Adrenal gland (tissue), 5 donors: ENCODE measurements around the gene TTC23L.

Experiments used
- CTCF ChIP-seq, 6 experiments: fragments of 450-650 bp in 4 of 6; fragments of 200-600 bp in 2 of 6; sonication (generic) in 1 of 6; IDR thresholded peaks; 1 replicate in 5 of 6; 2 replicates in 1 of 6; pipeline versions ENCODE4 v1.5.1 to v1.8.0; 2016 to 2021; ENCODE audit warnings: antibody characterized with exemption in 6 of 6, mild to moderate bottlenecking in 2 of 6, moderate library complexity in 1 of 6
- POLR2A ChIP-seq, 2 donors: fragments of 450-650 bp; IDR thresholded peaks; one replicate each; pipeline ENCODE4 v1.6.1; 2017; ENCODE audit warnings: antibody characterized with exemption in 2 of 2, mild to moderate bottlenecking in 2 of 2, moderate library complexity in 1 of 2
- donor health status: DM: no; HTN: no; CAD: no.

DNA sequence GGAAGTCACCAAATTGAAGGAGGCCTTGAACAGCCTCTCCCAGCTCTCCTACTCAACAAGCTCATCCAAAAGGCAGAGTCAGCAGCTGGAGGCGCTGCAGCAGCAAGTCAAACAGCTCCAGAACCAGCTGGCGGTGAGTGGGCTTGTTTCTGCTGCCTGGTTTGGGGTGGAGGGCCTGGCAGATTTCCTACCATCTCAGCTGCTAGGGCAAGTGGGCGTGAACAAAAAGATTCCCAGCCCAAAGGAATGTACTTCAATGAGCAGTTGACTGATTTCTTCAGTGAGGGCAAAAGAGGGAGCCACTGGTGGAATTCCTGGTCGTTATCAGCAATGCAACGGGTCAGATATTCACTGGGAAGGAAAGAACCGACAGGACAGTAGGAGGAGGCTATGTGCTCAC lies 12.6 kb upstream of the TTC23L start:
- TF ChIP-seq POLR2A (IDR thresholded peaks at IDR 0.05) (no peak), CTCF (IDR thresholded peaks at IDR 0.05) (no peak)
